Endothelial cell of umbilical vein (primary cell): ENCODE results near the gene PRDM16. TPM values are rescaled to one million over a fixed set of nuclear protein-coding genes. Genes with fewer than 3 reads are reported as not detected.

Experiments used
- BruUV-seq: library from RNA; stranded (reverse); fragments of 400-500 nt; replicated peaks from 2 replicates; lab custom pipeline; 2021; lab: Mats Ljungman, UMichigan
- CTCF ChIA-PET: fragments of 300-600, 350-600 bp; sonication (Branson Sonifier 250); formaldehyde crosslinking; loops from one replicate; lab custom pipeline; 2021; ENCODE audit warnings: antibody characterized with exemption, inconsistent platforms; lab: Charles Lee
- POLR2A ChIA-PET: fragments of 300-600, 350-600 bp; sonication (Branson Sonifier 250); formaldehyde crosslinking; loops from one replicate; lab custom pipeline; 2021; ENCODE audit warnings: antibody characterized with exemption, inconsistent platforms; lab: Charles Lee
- DNase-seq: peaks from one replicate; pipeline ENCODE4 v3.0.0-alpha.2; 2011; ENCODE audit warnings: low read depth, low spot score
- FAIRE-seq: peaks from 2 replicates; lab custom pipeline; 2011; peaks lifted over from hg19 to GRCh38; lab: Jason Lieb, UNC
- H2AFZ ChIP-seq: 2 replicates; pipeline ENCODE4 v1.6.0; 2012; ENCODE audit warnings: low read depth, low read length, control low read depth, inconsistent platforms
- H3K27ac ChIP-seq: 2 replicates; pipeline ENCODE4 v1.5.1; 2011; ENCODE audit warnings: low read depth, mild to moderate bottlenecking, control low read depth, low read length, moderate library complexity; ENCODE audit not compliant: insufficient read depth
- H3K27me3 ChIP-seq, 2 experiments: 2 replicates each; pipeline versions ENCODE4 v1.6.0 to v1.6.1; 2011; ENCODE audit warnings: low read length in 2 of 2, mixed read lengths in 1 of 2; ENCODE audit not compliant: control insufficient read depth in 2 of 2, insufficient read depth in 2 of 2
- H3K36me3 ChIP-seq, 2 experiments: 2 replicates in 1 of 2; 3 replicates in 1 of 2; pipeline ENCODE4 v1.5.1; 2011; ENCODE audit warnings: low read length in 2 of 2, mild to moderate bottlenecking in 1 of 2, moderate library complexity in 1 of 2; ENCODE audit not compliant: control insufficient read depth in 2 of 2, insufficient read depth in 2 of 2; ENCODE audit errors: extremely low read depth in 1 of 2
- H3K4me1 ChIP-seq: 3 replicates; pipeline ENCODE4 v1.5.1; 2011; ENCODE audit warnings: mild to moderate bottlenecking, low read length; ENCODE audit not compliant: control insufficient read depth, insufficient read depth; ENCODE audit errors: extremely low read depth
- H3K4me2 ChIP-seq: 2 replicates; pipeline ENCODE4 v1.6.1; 2011; ENCODE audit warnings: low read length, control low read depth, mixed read lengths; ENCODE audit not compliant: insufficient read depth
- H3K4me3 ChIP-seq, 3 experiments: fragments of 200-600 bp in 1 of 3; sonication (generic), shearing (Covaris generic) in 1 of 3; replicated peaks in 1 of 3; 2 replicates each; pipeline ENCODE4 v1.5.1; 2011 to 2016; ENCODE audit warnings: control low read depth in 3 of 3, low read length in 3 of 3, mild to moderate bottlenecking in 2 of 3, inconsistent platforms in 1 of 3, low read depth in 1 of 3, moderate library complexity in 1 of 3; ENCODE audit not compliant: insufficient read depth in 1 of 3
- H3K79me2 ChIP-seq: 2 replicates; pipeline ENCODE4 v1.6.0; 2012; ENCODE audit warnings: low read length, inconsistent platforms; ENCODE audit not compliant: control insufficient read depth, insufficient read depth
- H3K9ac ChIP-seq: replicated peaks from 2 replicates; pipeline ENCODE3; 2011; ENCODE audit warnings: low read length, control low read depth; ENCODE audit not compliant: insufficient read depth; ENCODE audit errors: extremely low read depth
- H3K9me1 ChIP-seq: replicated peaks from 3 replicates; pipeline ENCODE4 v1.6.0; 2011; ENCODE audit warnings: mild to moderate bottlenecking, low read length; ENCODE audit not compliant: control insufficient read depth, insufficient read depth; ENCODE audit errors: extremely low read depth
- H3K9me3 ChIP-seq: replicated peaks from 2 replicates; pipeline ENCODE4 v1.5.1; 2012; ENCODE audit warnings: low read length, inconsistent platforms; ENCODE audit not compliant: control insufficient read depth, insufficient read depth
- H4K20me1 ChIP-seq: replicated peaks from 2 replicates; pipeline ENCODE3; 2011; ENCODE audit warnings: mild to moderate bottlenecking, low read length; ENCODE audit not compliant: control insufficient read depth, insufficient read depth; ENCODE audit errors: extremely low read depth
- EZH2 ChIP-seq: IDR thresholded peaks from 2 replicates; pipeline ENCODE4 v1.6.1; 2012; ENCODE audit warnings: borderline replicate concordance, low read depth, mild to moderate bottlenecking, moderate library complexity, low read length, inconsistent platforms; ENCODE audit not compliant: severe bottlenecking
- FOS ChIP-seq: IDR thresholded peaks from 2 replicates; pipeline ENCODE4 v1.6.1; 2011; ENCODE audit warnings: mild to moderate bottlenecking, low read length, moderate library complexity, borderline replicate concordance; ENCODE audit not compliant: insufficient read depth
- GATA2 ChIP-seq: IDR thresholded peaks from 2 replicates; pipeline ENCODE4 v1.7.0; 2011; ENCODE audit warnings: low read depth, mild to moderate bottlenecking, moderate library complexity, mixed read lengths, low read length; ENCODE audit not compliant: insufficient read length, insufficient read depth
- JUN ChIP-seq: IDR thresholded peaks from 2 replicates; pipeline ENCODE4 v1.6.1; 2011; ENCODE audit warnings: borderline replicate concordance, low read depth; ENCODE audit not compliant: insufficient read length, insufficient read depth
- MYC ChIP-seq: IDR thresholded peaks from one replicate; pipeline ENCODE4 v1.6.1; 2011; ENCODE audit warnings: mild to moderate bottlenecking, low read depth, low read length
- POLR2A ChIP-seq: IDR thresholded peaks from 2 replicates; pipeline ENCODE4 v1.6.1; 2012; ENCODE audit warnings: low read depth, mild to moderate bottlenecking, control low read depth, low read length
- POLR2AphosphoS5 ChIP-seq: IDR thresholded peaks from 2 replicates; pipeline ENCODE4 v1.6.1; 2012; ENCODE audit warnings: low read depth, mild to moderate bottlenecking, control low read depth, low read length, moderate library complexity; ENCODE audit not compliant: insufficient read depth
- dilution Hi-C: fragments of 300-500 bp; cut with MboI; formaldehyde crosslinking; loops from one replicate; pipeline ENCODE4 v1.15.0; 2019; ENCODE audit warnings: low sequenced_read_pairs; ENCODE audit not compliant: extremely low pct_ligation_motif_present
- intact Hi-C: fragments of 100-400 bp; cut with micrococcal nuclease; formaldehyde crosslinking; loops from one replicate; pipeline ENCODE4 v1.10.0; 2022
- polyA plus RNA-seq, 4 experiments: library from polyadenylated mRNA; depleted of rRNA in 3 of 4; stranded (reverse) in 3 of 4; unstranded in 1 of 4; fragments of >200 nt; gene quantifications; 2 replicates each; pipeline versions ENCODE4 v1.2.1 to v1.2.3, GENCODE V29; 2011 to 2012; ENCODE audit warnings: missing spikeins in 1 of 4
- total RNA-seq: library from RNA; stranded (reverse); gene quantifications from 2 replicates; pipeline ENCODE4 v1.2.3, GENCODE V29; 2021
- TF ChIP-seq, protein P1 (sequence below), 2 donors: IDR thresholded peaks; 1 replicate in 1 of 2; 2 replicates in 1 of 2; pipeline ENCODE4 v1.5.1; 2011; ENCODE audit warnings: low read length in 2 of 2, mild to moderate bottlenecking in 2 of 2, moderate library complexity in 2 of 2, control low read depth in 1 of 2, inconsistent platforms in 1 of 2, low read depth in 1 of 2; ENCODE audit not compliant: insufficient read depth in 1 of 2; ENCODE audit errors: extremely low read depth in 1 of 2
- TF ChIP-seq, protein P2 (sequence below): IDR thresholded peaks from 2 replicates; pipeline ENCODE4 v1.6.1; 2011; ENCODE audit not compliant: insufficient read depth, insufficient read length

Gene PRDM16
- total and polyA plus RNA-seq, 2 donors (not counting 3 experiments of a cell fraction or from before 2014, with no cell fraction given), result not detected

GRCh38 chr1:3483380-3483779, 414.4 kb downstream of the PRDM16 start:
- FAIRE-seq (no peak), DNase-seq (no peak)
- no peaks in the 10 kb centered on the region for H3K27me3 ChIP-seq
- H4K20me1 ChIP-seq, result no peaks in the 10 kb centered on the region
- H3K9ac ChIP-seq, result no peak overlapping the region
- dilution Hi-C loops, result no loop called here
- TF ChIP-seq GATA2, result no peak
- TF ChIP-seq MYC, result no peak
- TF ChIP-seq JUN, result no peak
- TF ChIP-seq, protein P1, sequence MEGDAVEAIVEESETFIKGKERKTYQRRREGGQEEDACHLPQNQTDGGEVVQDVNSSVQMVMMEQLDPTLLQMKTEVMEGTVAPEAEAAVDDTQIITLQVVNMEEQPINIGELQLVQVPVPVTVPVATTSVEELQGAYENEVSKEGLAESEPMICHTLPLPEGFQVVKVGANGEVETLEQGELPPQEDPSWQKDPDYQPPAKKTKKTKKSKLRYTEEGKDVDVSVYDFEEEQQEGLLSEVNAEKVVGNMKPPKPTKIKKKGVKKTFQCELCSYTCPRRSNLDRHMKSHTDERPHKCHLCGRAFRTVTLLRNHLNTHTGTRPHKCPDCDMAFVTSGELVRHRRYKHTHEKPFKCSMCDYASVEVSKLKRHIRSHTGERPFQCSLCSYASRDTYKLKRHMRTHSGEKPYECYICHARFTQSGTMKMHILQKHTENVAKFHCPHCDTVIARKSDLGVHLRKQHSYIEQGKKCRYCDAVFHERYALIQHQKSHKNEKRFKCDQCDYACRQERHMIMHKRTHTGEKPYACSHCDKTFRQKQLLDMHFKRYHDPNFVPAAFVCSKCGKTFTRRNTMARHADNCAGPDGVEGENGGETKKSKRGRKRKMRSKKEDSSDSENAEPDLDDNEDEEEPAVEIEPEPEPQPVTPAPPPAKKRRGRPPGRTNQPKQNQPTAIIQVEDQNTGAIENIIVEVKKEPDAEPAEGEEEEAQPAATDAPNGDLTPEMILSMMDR (IDR thresholded peaks at IDR 0.05; ENCODE audit: extremely low read depth in 1 of 2, insufficient read depth in 1 of 2, low read depth in 1 of 2, low read length in 2 of 2), result no peak
- TF ChIP-seq, protein P2, sequence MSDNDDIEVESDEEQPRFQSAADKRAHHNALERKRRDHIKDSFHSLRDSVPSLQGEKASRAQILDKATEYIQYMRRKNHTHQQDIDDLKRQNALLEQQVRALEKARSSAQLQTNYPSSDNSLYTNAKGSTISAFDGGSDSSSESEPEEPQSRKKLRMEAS, result no peak
- TF ChIP-seq FOS, result no peak
- no peak for TF ChIP-seq EZH2
- TF ChIP-seq POLR2A, result no peak
- no peak for TF ChIP-seq POLR2AphosphoS5
- no peaks in the 10 kb centered on the region for H3K79me2 ChIP-seq
- no peak overlapping the region for H3K4me3 ChIP-seq
- ChIA-PET POLR2A (no interaction called here), CTCF (interaction anchor here (2.2 to 3.9 kb wide), 2 partner anchors 7 to 30 kb away, joined by 9 to 75 read pairs; no protein-coding TSS in a partner anchor)
- BruUV-seq, result no TSS peak
- intact Hi-C loops, result no loop called here
- no peaks in the 10 kb centered on the region for H3K36me3 ChIP-seq
- no peaks in the 10 kb centered on the region for H3K9me1 ChIP-seq
- H3K4me1 ChIP-seq, result no peaks in the 10 kb centered on the region
- H3K9me3 ChIP-seq, result no peaks in the 10 kb centered on the region
- no peak overlapping the region for H3K27ac ChIP-seq
- no peak overlapping the region for H3K4me2 ChIP-seq
- no peak overlapping the region for H2AFZ ChIP-seq
